HepG2 (cell line): ENCODE results near the gene NEGR1. TPM values are rescaled to one million over a fixed set of nuclear protein-coding genes. Genes with fewer than 3 reads are reported as not detected.

ENCODE experiments used
- ATAC-seq: fragments of 200-7000 bp; cut with Tn5 transposase; 3 replicates; pipeline ENCODE4 v1.9.1; 2020; ENCODE audit warnings: mild to moderate bottlenecking, moderate library complexity
- BruUV-seq: library from RNA; stranded (reverse); fragments of 400-500 nt; replicated peaks from 2 replicates; lab custom pipeline; 2021; lab: Mats Ljungman, UMichigan
- CTCF ChIA-PET: fragments of 300-600 bp; formaldehyde crosslinking; extraction: SDS; loops from one replicate; lab custom pipeline; 2021; ENCODE audit warnings: low total read pairs, inconsistent platforms, low intra/inter-chr PET ratio; lab: Yijun Ruan, JAX
- POLR2A ChIA-PET: fragments of 350-600 bp; sonication (Branson Sonifier 250); formaldehyde crosslinking; loops from one replicate; lab custom pipeline; 2020; ENCODE audit warnings: antibody characterized with exemption, inconsistent platforms; lab: Yijun Ruan, JAX
- DNase-seq: peaks from one replicate; pipeline ENCODE4 v3.0.0-alpha.2; 2015; ENCODE audit warnings: low spot score
- FAIRE-seq: peaks from 3 replicates; lab custom pipeline; 2011; peaks lifted over from hg19 to GRCh38; lab: Jason Lieb, UNC
- H2AFZ ChIP-seq: one replicate; pipeline ENCODE4 v1.6.1; 2011; ENCODE audit warnings: low read length, inconsistent platforms
- H3K27ac ChIP-seq: fragments of 300-600 bp; 3 replicates; pipeline ENCODE4 v1.8.0; 2011; ENCODE audit warnings: mixed run types, mild to moderate bottlenecking, mixed read lengths, low read length, inconsistent platforms; ENCODE audit not compliant: insufficient read depth; ENCODE audit errors: extremely low read length
- H3K27me3 ChIP-seq, 2 experiments: fragments of 200-600 bp in 1 of 2; 2 replicates in 1 of 2; 3 replicates in 1 of 2; pipeline versions ENCODE4 v1.6.0 to v1.8.0; 2011; ENCODE audit warnings: low read length in 2 of 2, mild to moderate bottlenecking in 2 of 2, moderate library complexity in 2 of 2, inconsistent platforms in 1 of 2; ENCODE audit not compliant: insufficient read depth in 2 of 2, control insufficient read depth in 1 of 2
- H3K36me3 ChIP-seq, 2 experiments: fragments of 200-600 bp in 1 of 2; replicated peaks in 1 of 2; 2 replicates in 1 of 2; 3 replicates in 1 of 2; pipeline versions ENCODE4 v1.5.1 to v1.8.0; 2011; ENCODE audit warnings: low read length in 2 of 2, inconsistent platforms in 1 of 2; ENCODE audit not compliant: insufficient read depth in 2 of 2, control insufficient read depth in 1 of 2
- H3K4me1 ChIP-seq: 2 replicates; pipeline ENCODE4 v1.5.1; 2012; ENCODE audit warnings: low read length, inconsistent platforms; ENCODE audit not compliant: insufficient read depth
- H3K4me2 ChIP-seq: 2 replicates; pipeline ENCODE4 v1.6.0; 2011; ENCODE audit warnings: low read depth, low read length, inconsistent platforms
- H3K4me3 ChIP-seq, 3 experiments: fragments of 200-600 bp in 1 of 3; sonication (generic), shearing (Covaris generic) in 1 of 3; replicated peaks in 1 of 3; 2 replicates each; pipeline ENCODE4 v1.5.1; 2011 to 2016; ENCODE audit warnings: low read length in 3 of 3, inconsistent platforms in 2 of 3, low read depth in 2 of 3, mild to moderate bottlenecking in 2 of 3, control low read depth in 1 of 3, mixed read lengths in 1 of 3; ENCODE audit not compliant: insufficient read depth in 1 of 3
- H3K79me2 ChIP-seq: one replicate; pipeline ENCODE4 v1.6.1; 2011; ENCODE audit warnings: low read length, inconsistent platforms; ENCODE audit not compliant: insufficient read depth
- H3K9ac ChIP-seq: 2 replicates; pipeline ENCODE4 v1.6.0; 2011; ENCODE audit warnings: mild to moderate bottlenecking, low read depth, low read length, inconsistent platforms; ENCODE audit not compliant: insufficient read depth
- H3K9me3 ChIP-seq: 2 replicates; pipeline ENCODE4 v1.5.1; 2012; ENCODE audit warnings: mild to moderate bottlenecking, low read length
- H4K20me1 ChIP-seq: 2 replicates; pipeline ENCODE4 v1.6.0; 2011; ENCODE audit warnings: inconsistent platforms, mild to moderate bottlenecking, low read length, moderate library complexity; ENCODE audit not compliant: insufficient read depth
- HNF4G ChIP-seq, 2 experiments: sonication (generic) in 1 of 2; formaldehyde crosslinking in 1 of 2; IDR thresholded peaks; 2 replicates each; pipeline versions ENCODE4 v1.4.0 to v1.6.1; 2011 to 2020; ENCODE audit warnings: borderline replicate concordance in 2 of 2, low read depth in 2 of 2, mild to moderate bottlenecking in 2 of 2, low read length in 1 of 2, missing genetic modification reagents in 1 of 2, moderate library complexity in 1 of 2
- LCORL ChIP-seq, 2 experiments: fragments of 450-650 bp in 1 of 2; sonication (generic) in 1 of 2; formaldehyde crosslinking in 1 of 2; IDR thresholded peaks; 2 replicates each; pipeline versions ENCODE4 v1.5.0 to v1.6.1; 2017 to 2020; ENCODE audit warnings: antibody characterized with exemption in 1 of 2, missing genetic modification reagents in 1 of 2
- POLR2AphosphoS2 ChIP-seq: IDR thresholded peaks from 2 replicates; pipeline ENCODE4 v1.6.1; 2011; ENCODE audit warnings: low read depth, low read length, improper control_type of control experiment
- SMAD9 ChIP-seq: sonication (generic); formaldehyde crosslinking; IDR thresholded peaks from 2 replicates; pipeline ENCODE4 v1.5.1; 2020; ENCODE audit warnings: mild to moderate bottlenecking, missing genetic modification reagents
- TBL1XR1 ChIP-seq: fragments of 150-350 bp; IDR thresholded peaks from 2 replicates; pipeline ENCODE4 v1.6.1; 2014; ENCODE audit warnings: borderline replicate concordance, low read length; ENCODE audit not compliant: partially characterized antibody
- TCF7L2 ChIP-seq: IDR thresholded peaks from 2 replicates; pipeline ENCODE4 v1.6.1; 2011; ENCODE audit warnings: mild to moderate bottlenecking, low read depth, low read length, moderate library complexity
- TMF1 ChIP-seq: sonication (generic); formaldehyde crosslinking; IDR thresholded peaks from 2 replicates; pipeline ENCODE4 v1.8.1; 2022; ENCODE audit warnings: low read depth, missing genetic modification reagents
- ZNF354B ChIP-seq: sonication (generic); formaldehyde crosslinking; IDR thresholded peaks from 2 replicates; pipeline ENCODE4 v1.8.0; 2022; ENCODE audit warnings: mild to moderate bottlenecking, missing genetic modification reagents
- ZNF841 ChIP-seq: sonication (generic); formaldehyde crosslinking; IDR thresholded peaks from 2 replicates; pipeline ENCODE4 v1.8.1; 2023; ENCODE audit warnings: missing genetic modification reagents, borderline replicate concordance
- ZNF883 ChIP-seq: sonication (generic); formaldehyde crosslinking; IDR thresholded peaks from 2 replicates; pipeline ENCODE4 v1.5.1; 2020; ENCODE audit warnings: mild to moderate bottlenecking, missing genetic modification reagents; ENCODE audit errors: not compliant biosample characterization
- ZSCAN29 ChIP-seq: sonication (generic); formaldehyde crosslinking; conservative IDR thresholded peaks from 2 replicates; pipeline ENCODE4 v1.4.0; 2020; ENCODE audit warnings: mild to moderate bottlenecking, missing genetic modification reagents
- WGBS: methylation state at CpG from one replicate; pipeline ENCODE4 v1.1.6; 2017; ENCODE audit warnings: low lambda C conversion rate; 5-methylcytosine and 5-hydroxymethylcytosine counted together
- in situ Hi-C: cut with HindIII; loops from 2 replicates; pipeline ENCODE4 v1.10.0; 2017; ENCODE audit warnings: low pct_unique_long_range_greater_than_20kb; ENCODE audit not compliant: extremely low pct_ligation_motif_present
- intact Hi-C: fragments of 100-400 bp; cut with micrococcal nuclease; formaldehyde crosslinking; loops from one replicate; pipeline ENCODE4 v1.10.0; 2022; ENCODE audit not compliant: unreplicated experiment
- polyA plus RNA-seq, 8 experiments: library from polyadenylated mRNA; depleted of rRNA in 3 of 8; stranded (reverse) in 7 of 8; unstranded in 1 of 8; fragments of >200 nt; fragmentation: Illumina TruSeq in 4 of 8; extraction: Trizol in 4 of 8; gene quantifications; 2 replicates each; pipeline versions ENCODE4 v1.2.1 to v1.2.3, GENCODE V29; 2011 to 2016; ENCODE audit warnings: low read depth in 4 of 8, missing spikeins in 1 of 8, mixed read lengths in 1 of 8; ENCODE audit not compliant: insufficient read depth in 1 of 8
- total RNA-seq, 5 experiments: library from RNA; depleted of rRNA; stranded (reverse); fragments of >200 nt; fragmentation: Illumina TruSeq; extraction: Trizol; gene quantifications; 2 replicates each; pipeline ENCODE4 v1.2.3, GENCODE V29; 2016; ENCODE audit warnings: low read depth in 1 of 5

Gene NEGR1
- total and polyA plus RNA-seq, 2 of the 13 experiments (the other 11 are each of a cell fraction or from before 2014, with no cell fraction given), result not detected

DNA sequence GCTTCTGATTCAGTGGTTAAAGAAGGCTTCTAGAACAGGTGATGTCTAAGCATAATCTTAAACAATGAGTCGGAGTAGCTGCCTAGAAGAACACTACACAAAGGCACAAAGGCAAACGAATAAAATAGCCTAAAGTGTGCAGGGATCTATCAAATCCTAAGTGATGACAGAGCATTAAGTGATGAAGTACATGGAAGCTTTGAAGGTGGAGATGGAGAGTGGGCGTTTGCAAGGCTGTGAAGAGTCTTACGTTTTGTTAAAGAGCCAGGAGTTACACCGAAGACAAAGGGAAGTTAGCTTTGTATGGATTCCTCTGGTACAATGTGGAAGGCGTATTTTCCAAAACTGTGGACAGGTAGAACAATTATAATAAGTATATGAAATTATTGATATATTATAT, 270.6 kb downstream of the NEGR1 start:
- H4K20me1 ChIP-seq, result no peaks in the 10 kb centered on the region
- no peak for ATAC-seq
- no peak for TF ChIP-seq POLR2AphosphoS2
- no peak for TF ChIP-seq ZNF841 (CRISPR knock-in tag)
- TF ChIP-seq ZNF354B (CRISPR knock-in tag), result no peak
- TF ChIP-seq HNF4G (IDR thresholded peaks at IDR 0.05; ENCODE audit: borderline replicate concordance, low read depth, low read length), result no peak
- no peak for TF ChIP-seq HNF4G (CRISPR knock-in tag; IDR thresholded peaks at IDR 0.05; ENCODE audit: borderline replicate concordance, low read depth)
- no peak for TF ChIP-seq ZNF883 (CRISPR knock-in tag)
- no peak for TF ChIP-seq LCORL (IDR thresholded peaks at IDR 0.05)
- TF ChIP-seq LCORL (CRISPR knock-in tag; IDR thresholded peaks at IDR 0.05), result no peak
- TF ChIP-seq, all 625 proteins: peak for 0
- CTCF ChIA-PET, result no interaction called here
- H3K27ac ChIP-seq, result no peak overlapping the region
- no peak overlapping the region for H3K4me3 ChIP-seq
- H3K27me3 ChIP-seq, result no peaks in the 10 kb centered on the region
- no peaks in the 10 kb centered on the region for H3K79me2 ChIP-seq
- intact Hi-C loops (no loop called here), in situ Hi-C loops (no loop called here)
- no peak for DNase-seq
- H3K36me3 ChIP-seq, result no peaks in the 10 kb centered on the region
- H2AFZ ChIP-seq, result no peak overlapping the region
- no peaks in the 10 kb centered on the region for H3K9me3 ChIP-seq
- no peak for FAIRE-seq
- no peaks in the 10 kb centered on the region for H3K4me1 ChIP-seq
- no TSS peak for BruUV-seq
- POLR2A ChIA-PET, result no interaction called here
- H3K9ac ChIP-seq, result no peak overlapping the region
- no peak overlapping the region for H3K4me2 ChIP-seq
- WGBS, result 2% methylated on average over 6 of the region's 6 CpGs

DNA sequence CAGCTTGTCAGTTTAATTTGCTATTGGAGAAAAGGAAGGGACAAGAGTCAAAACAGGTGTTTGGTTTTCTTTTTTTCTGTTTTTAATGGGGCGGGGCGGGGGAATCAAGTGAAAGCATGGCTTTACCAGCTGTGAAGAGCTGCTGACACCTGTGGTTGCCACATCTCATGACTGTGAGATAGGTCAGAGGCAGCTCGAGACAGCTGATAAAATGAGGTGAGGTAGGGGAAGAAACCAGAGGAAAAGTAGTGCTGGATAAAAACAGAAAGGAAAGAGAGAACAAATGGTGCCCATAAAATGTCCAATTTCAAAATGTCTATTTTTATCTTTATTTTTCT, 272.3 kb downstream of the NEGR1 start:
- CTCF ChIA-PET, result no interaction called here
- in situ Hi-C loops, result no loop called here
- intact Hi-C loops, result no loop called here
- no peak overlapping the region for H3K4me3 ChIP-seq
- H2AFZ ChIP-seq, result no peak overlapping the region
- ATAC-seq, result no peak
- H3K9me3 ChIP-seq, result no peaks in the 10 kb centered on the region
- no peaks in the 10 kb centered on the region for H3K79me2 ChIP-seq
- no peak overlapping the region for H3K4me2 ChIP-seq
- no peak for TF ChIP-seq TBL1XR1
- TF ChIP-seq TMF1, result no peak
- TF ChIP-seq TCF7L2, result no peak
- TF ChIP-seq ZSCAN29 (CRISPR knock-in tag), result no peak
- no peak for TF ChIP-seq SMAD9
- DNase-seq, result no peak
- no peaks in the 10 kb centered on the region for H4K20me1 ChIP-seq
- H3K36me3 ChIP-seq, result no peaks in the 10 kb centered on the region
- POLR2A ChIA-PET, result no interaction called here
- WGBS, result 27% methylated on average over 3 of the region's 3 CpGs
- H3K27ac ChIP-seq, result no peak overlapping the region
- FAIRE-seq, result no peak
- H3K27me3 ChIP-seq, result no peaks in the 10 kb centered on the region
- H3K4me1 ChIP-seq, result no peaks in the 10 kb centered on the region
- BruUV-seq, result no TSS peak
- H3K9ac ChIP-seq, result no peak overlapping the region
